Transverse colon (tissue), 3 donors: ENCODE data around the gene HOXA4.

ENCODE experiments used
- CTCF ChIP-seq, 5 experiments: fragments of 200-600 bp in 3 of 5; fragments of 450-650 bp in 2 of 5; sonication (generic) in 3 of 5; IDR thresholded peaks; 1 replicate in 2 of 5; 2 replicates in 3 of 5; pipeline ENCODE4 v1.5.1; 2016 to 2017; ENCODE audit warnings: antibody characterized with exemption in 5 of 5, inconsistent platforms in 3 of 5, mild to moderate bottlenecking in 2 of 5, moderate library complexity in 1 of 5
- EP300 ChIP-seq: sonication (generic); formaldehyde crosslinking; IDR thresholded peaks from one replicate; pipeline ENCODE4 v1.6.1; 2017; ENCODE audit warnings: antibody characterized with exemption, low read depth
- POLR2A ChIP-seq: fragments of 450-650 bp; IDR thresholded peaks from one replicate; pipeline ENCODE4 v1.6.1; 2016; ENCODE audit warnings: antibody characterized with exemption, mild to moderate bottlenecking, moderate library complexity

- TF ChIP-seq POLR2A (no peak), CTCF (IDR thresholded peaks at IDR 0.05) (no peak), EP300 (no peak)
Observed at GRCh38 chr7:27138472-27138871, 7.9 kb upstream of the HOXA4 start.
